ENCODE data around the gene MRPL3.

Gene MRPL3

DNA sequence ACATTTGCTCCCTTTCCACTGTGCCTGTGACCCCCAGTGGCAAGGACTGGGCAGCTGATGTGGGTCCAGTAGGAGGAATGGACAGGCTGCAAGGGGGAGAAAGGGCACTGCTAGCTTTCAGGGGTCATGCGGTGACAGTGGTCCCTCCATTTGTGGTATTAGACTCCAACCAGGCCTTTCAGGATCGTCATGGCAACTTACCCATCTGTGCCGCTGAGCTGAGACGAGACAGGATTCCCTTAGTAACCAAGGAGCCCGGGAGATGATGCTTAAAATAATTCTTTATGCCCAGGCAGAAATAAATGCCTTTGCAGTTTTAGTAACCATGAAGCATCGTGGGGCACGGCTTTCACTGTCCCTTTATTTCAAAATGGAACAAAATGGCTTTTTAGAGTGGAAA is 15.9 kb upstream of the MRPL3 start:
- no peak for TF ChIP-seq EZH2phosphoT487 (conservative IDR thresholded peaks at IDR 0.05; ENCODE audit: low read length)
- TF ChIP-seq, protein P1, sequence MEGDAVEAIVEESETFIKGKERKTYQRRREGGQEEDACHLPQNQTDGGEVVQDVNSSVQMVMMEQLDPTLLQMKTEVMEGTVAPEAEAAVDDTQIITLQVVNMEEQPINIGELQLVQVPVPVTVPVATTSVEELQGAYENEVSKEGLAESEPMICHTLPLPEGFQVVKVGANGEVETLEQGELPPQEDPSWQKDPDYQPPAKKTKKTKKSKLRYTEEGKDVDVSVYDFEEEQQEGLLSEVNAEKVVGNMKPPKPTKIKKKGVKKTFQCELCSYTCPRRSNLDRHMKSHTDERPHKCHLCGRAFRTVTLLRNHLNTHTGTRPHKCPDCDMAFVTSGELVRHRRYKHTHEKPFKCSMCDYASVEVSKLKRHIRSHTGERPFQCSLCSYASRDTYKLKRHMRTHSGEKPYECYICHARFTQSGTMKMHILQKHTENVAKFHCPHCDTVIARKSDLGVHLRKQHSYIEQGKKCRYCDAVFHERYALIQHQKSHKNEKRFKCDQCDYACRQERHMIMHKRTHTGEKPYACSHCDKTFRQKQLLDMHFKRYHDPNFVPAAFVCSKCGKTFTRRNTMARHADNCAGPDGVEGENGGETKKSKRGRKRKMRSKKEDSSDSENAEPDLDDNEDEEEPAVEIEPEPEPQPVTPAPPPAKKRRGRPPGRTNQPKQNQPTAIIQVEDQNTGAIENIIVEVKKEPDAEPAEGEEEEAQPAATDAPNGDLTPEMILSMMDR (IDR thresholded peaks at IDR 0.05; ENCODE audit: insufficient read depth, low read length, poor library complexity, severe bottlenecking), result no peak
- H3K9me2 ChIP-seq (replicated peaks; ENCODE audit: insufficient read depth, low read length), result no peaks in the 10 kb centered on the region
- no peaks in the 10 kb centered on the region for H4K20me1 ChIP-seq (ENCODE audit: low read depth, low read length)
- H3K4me3 ChIP-seq (ENCODE audit: insufficient read depth, low read length, poor library complexity, severe bottlenecking), result no peak overlapping the region
- no peaks in the 10 kb centered on the region for H3K9me3 ChIP-seq (ENCODE audit: insufficient read depth, low read length)
- no peak overlapping the region for H3K4me2 ChIP-seq (ENCODE audit: low read depth, low read length, poor library complexity, severe bottlenecking)
- no peaks in the 10 kb centered on the region for H3K36me3 ChIP-seq (ENCODE audit: low read length)
- no peak overlapping the region for H3K9ac ChIP-seq (ENCODE audit: low read length)
- no peaks in the 10 kb centered on the region for H3K27me3 ChIP-seq (ENCODE audit: low read length)
- no peaks in the 10 kb centered on the region for H3F3A ChIP-seq (ENCODE audit: insufficient read depth)
- H3K27ac ChIP-seq (ENCODE audit: low read depth, low read length), result no peak overlapping the region
- no peaks in the 10 kb centered on the region for H3K79me2 ChIP-seq (ENCODE audit: insufficient read depth, low read length)
- H2AFZ ChIP-seq (ENCODE audit: low read depth, low read length, severe bottlenecking), result no peak overlapping the region

DNA sequence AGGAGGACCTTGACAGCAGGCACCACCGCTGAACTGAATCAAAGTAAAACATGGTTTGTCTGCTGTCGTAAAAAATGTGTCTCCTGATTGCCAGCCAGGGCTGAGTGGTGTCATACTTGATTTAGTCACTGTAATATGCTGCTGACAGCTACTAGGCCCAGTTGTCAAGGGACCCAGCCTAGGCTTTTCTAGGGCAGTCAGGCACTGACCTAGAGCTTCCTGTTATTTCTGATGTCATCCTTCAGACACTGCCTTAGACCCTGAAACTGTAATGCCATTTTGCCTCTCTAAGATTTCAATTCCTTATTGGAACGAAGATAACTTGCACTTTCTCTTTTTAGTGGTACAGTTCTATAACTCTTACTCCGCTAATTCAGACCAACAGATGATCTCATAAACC is 2.6 kb upstream of the MRPL3 start:
- TF ChIP-seq EZH2phosphoT487 (conservative IDR thresholded peaks at IDR 0.05; ENCODE audit: low read length), result no peak
- TF ChIP-seq, protein P1 (IDR thresholded peaks at IDR 0.05; ENCODE audit: insufficient read depth, low read length, poor library complexity, severe bottlenecking), result no peak
- Histone ChIP-seq H3K4me3 (ENCODE audit: insufficient read depth, low read length, poor library complexity, severe bottlenecking) (no peak overlapping the region), H3F3A (ENCODE audit: insufficient read depth) (no peaks in the 10 kb centered on the region), H3K4me2 (ENCODE audit: low read depth, low read length, poor library complexity, severe bottlenecking) (no peak overlapping the region), H3K27ac (ENCODE audit: low read depth, low read length) (no peak overlapping the region), H3K27me3 (ENCODE audit: low read length) (no peaks in the 10 kb centered on the region), H3K36me3 (ENCODE audit: low read length) (peaks cover 6% of the 10 kb centered on the region; the same call in 1 of the 2 replicates), H4K20me1 (ENCODE audit: low read depth, low read length) (no peaks in the 10 kb centered on the region), H3K79me2 (ENCODE audit: insufficient read depth, low read length) (peaks cover 23% of the 10 kb centered on the region), H3K9me2 (replicated peaks; ENCODE audit: insufficient read depth, low read length) (no peaks in the 10 kb centered on the region), H3K9me3 (ENCODE audit: insufficient read depth, low read length) (no peaks in the 10 kb centered on the region), H2AFZ (ENCODE audit: low read depth, low read length, severe bottlenecking) (no peak overlapping the region), H3K9ac (ENCODE audit: low read length) (no peak overlapping the region)

DNA sequence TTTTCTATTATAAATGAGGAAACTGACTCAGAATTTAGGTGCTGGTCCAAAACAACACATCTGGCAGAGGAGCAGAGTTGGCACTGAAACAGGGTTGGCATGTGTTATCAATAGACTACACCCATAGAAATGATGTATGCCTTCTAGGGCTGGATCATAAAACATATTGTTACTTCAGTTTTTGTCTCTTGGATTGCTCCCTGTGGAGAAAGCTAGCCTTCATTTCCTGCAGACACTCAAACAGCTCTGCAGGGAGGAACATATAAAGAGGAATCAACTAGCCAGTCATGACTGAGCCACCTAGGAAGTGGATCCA is 507 bp upstream of the MRPL3 start:
- Histone ChIP-seq H4K20me1 (ENCODE audit: low read depth, low read length) (no peaks in the 10 kb centered on the region), H3K27me3 (ENCODE audit: low read length) (no peaks in the 10 kb centered on the region), H3F3A (ENCODE audit: insufficient read depth) (no peaks in the 10 kb centered on the region), H2AFZ (ENCODE audit: low read depth, low read length, severe bottlenecking) (peak overlapping the region; percentile 86), H3K4me2 (ENCODE audit: low read depth, low read length, poor library complexity, severe bottlenecking) (peak overlapping the region; percentile 85), H3K4me3 (ENCODE audit: insufficient read depth, low read length, poor library complexity, severe bottlenecking) (peak overlapping the region; percentile 92), H3K9ac (ENCODE audit: low read length) (peak overlapping the region; percentile 96), H3K36me3 (ENCODE audit: low read length) (peaks cover 20% of the 10 kb centered on the region; the same call in 1 of the 2 replicates), H3K27ac (ENCODE audit: low read depth, low read length) (no peak overlapping the region), H3K9me3 (ENCODE audit: insufficient read depth, low read length) (no peaks in the 10 kb centered on the region), H3K9me2 (replicated peaks; ENCODE audit: insufficient read depth, low read length) (no peaks in the 10 kb centered on the region), H3K79me2 (ENCODE audit: insufficient read depth, low read length) (peaks cover 28% of the 10 kb centered on the region)
- TF ChIP-seq, protein P1 (IDR thresholded peaks at IDR 0.05; ENCODE audit: insufficient read depth, low read length, poor library complexity, severe bottlenecking), result no peak
- TF ChIP-seq EZH2phosphoT487 (conservative IDR thresholded peaks at IDR 0.05; ENCODE audit: low read length), result no peak
